Measurements from ENCODE around the gene ANKRD39.

The ANKRD39 gene

GRCh38 chr2:96831679-96832078, 26.1 kb downstream of the ANKRD39 start:
- no peak for FAIRE-seq
- DNase-seq (ENCODE audit: low spot score), result peak; percentile 30

- DNase-seq (ENCODE audit: low spot score) (no peak), FAIRE-seq (no peak)
Measured at GRCh38 chr2:96830044-96830562, 27.7 kb downstream of the ANKRD39 start.

- no peak for FAIRE-seq
- DNase-seq (ENCODE audit: low spot score), result no peak
Measured at GRCh38 chr2:96828874-96829273, 28.9 kb downstream of the ANKRD39 start.

- no peak for FAIRE-seq
- no peak for DNase-seq (ENCODE audit: low spot score)
Measured at GRCh38 chr2:96828436-96828835, 29.4 kb downstream of the ANKRD39 start.

GRCh38 chr2:96826546-96827278, 31.1 kb downstream of the ANKRD39 start:
- no peak for FAIRE-seq

GRCh38 chr2:96825057-96825456, 32.8 kb downstream of the ANKRD39 start:
- FAIRE-seq, result no peak
- DNase-seq (ENCODE audit: low spot score), result no peak

More at GRCh38 chr2:96826546-96827278, 31.1 kb downstream of the ANKRD39 start:
- DNase-seq (ENCODE audit: low spot score), result no peak

GRCh38 chr2:96824079-96824870, 33.5 kb downstream of the ANKRD39 start:
- FAIRE-seq (no peak), DNase-seq (ENCODE audit: low spot score) (no peak)

- DNase-seq (ENCODE audit: low spot score) (no peak), FAIRE-seq (no peak)
Measured at GRCh38 chr2:96823198-96823597, 34.6 kb downstream of the ANKRD39 start.

GRCh38 chr2:96822786-96823185, 35.0 kb downstream of the ANKRD39 start:
- no peak for FAIRE-seq

GRCh38 chr2:96821113-96821675, 36.6 kb downstream of the ANKRD39 start:
- no peak for FAIRE-seq

More at GRCh38 chr2:96822786-96823185, 35.0 kb downstream of the ANKRD39 start:
- DNase-seq (ENCODE audit: low spot score), result no peak

GRCh38 chr2:96819876-96820511, 37.8 kb downstream of the ANKRD39 start:
- DNase-seq (ENCODE audit: low spot score) (no peak), FAIRE-seq (no peak)

More at GRCh38 chr2:96821113-96821675, 36.6 kb downstream of the ANKRD39 start:
- DNase-seq (ENCODE audit: low spot score), result no peak

- no peak for FAIRE-seq
- no peak for DNase-seq (ENCODE audit: low spot score)
Measured at GRCh38 chr2:96819128-96819875, 38.5 kb downstream of the ANKRD39 start.

- FAIRE-seq (no peak), DNase-seq (ENCODE audit: low spot score) (no peak)
Measured at GRCh38 chr2:96817882-96818281, 39.9 kb downstream of the ANKRD39 start.

GRCh38 chr2:96816836-96817702, 40.7 kb downstream of the ANKRD39 start:
- DNase-seq (ENCODE audit: low spot score), result peak; percentile 29

GRCh38 chr2:96816127-96816835, 41.5 kb downstream of the ANKRD39 start, which contains the start of gene CNNM3:
TSS of gene CNNM3 (plus strand) at chr2:96816268. CDS start at chr2:96816278, 10 bp downstream.
- FAIRE-seq (peak; percentile 62), DNase-seq (ENCODE audit: low spot score) (peak; percentile 100)

More at GRCh38 chr2:96816836-96817702, 40.7 kb downstream of the ANKRD39 start:
- peak; percentile 23 for FAIRE-seq

GRCh38 chr2:96815326-96816126, 42.3 kb downstream of the ANKRD39 start:
- no peak for FAIRE-seq
- DNase-seq (ENCODE audit: low spot score), result peak; percentile 55

GRCh38 chr2:96813656-96814055, 44.2 kb downstream of the ANKRD39 start:
- no peak for FAIRE-seq
- no peak for DNase-seq (ENCODE audit: low spot score)

- FAIRE-seq (no peak), DNase-seq (ENCODE audit: low spot score) (no peak)
Measured at GRCh38 chr2:96811917-96812316, 45.9 kb downstream of the ANKRD39 start.

Data from urothelium cell line (cell line).